H1 (cell line): ENCODE results near the gene RNU6-7. TPM values are rescaled to one million over a fixed set of nuclear protein-coding genes. Genes with fewer than 3 reads are reported as not detected.

Source experiments
- CTCF ChIA-PET: fragments of 300-600 bp; sonication (Branson Sonifier 250); formaldehyde crosslinking; loops from one replicate; lab custom pipeline; 2021; ENCODE audit not compliant: partially characterized antibody; lab: Charles Lee
- POLR2A ChIA-PET: fragments of 300-600 bp; sonication (Branson Sonifier 250); formaldehyde crosslinking; loops from one replicate; lab custom pipeline; 2021; ENCODE audit warnings: inconsistent platforms; ENCODE audit not compliant: partially characterized antibody; lab: Charles Lee
- DNase-seq, 2 experiments: peaks; one replicate each; pipeline versions ENCODE4 v3.0.0 to v3.0.0-alpha.2; 2010 to 2022; ENCODE audit warnings: low spot score in 2 of 2, low read depth in 1 of 2, mixed read lengths in 1 of 2
- FAIRE-seq: peaks from 2 replicates; lab custom pipeline; 2011; peaks lifted over from hg19 to GRCh38; lab: Jason Lieb, UNC
- H2AFZ ChIP-seq: 2 replicates; pipeline ENCODE4 v1.8.1; 2012; ENCODE audit warnings: low read length, inconsistent platforms
- H2AK5ac ChIP-seq: 2 replicates; pipeline ENCODE4 v1.6.1; 2013; ENCODE audit warnings: low read depth, low read length
- H2BK120ac ChIP-seq: replicated peaks from 2 replicates; pipeline ENCODE3; 2013; ENCODE audit warnings: low read depth, low read length, inconsistent platforms
- H2BK12ac ChIP-seq: 2 replicates; pipeline ENCODE4 v1.6.1; 2013; ENCODE audit warnings: low read depth, low read length
- H2BK15ac ChIP-seq: 2 replicates; pipeline ENCODE4 v1.6.1; 2013; ENCODE audit warnings: low read length
- H2BK20ac ChIP-seq: 2 replicates; pipeline ENCODE4 v1.6.1; 2013; ENCODE audit warnings: low read length
- H2BK5ac ChIP-seq: 2 replicates; pipeline ENCODE4 v1.6.1; 2013; ENCODE audit warnings: low read depth, low read length
- H3K14ac ChIP-seq: 2 replicates; pipeline ENCODE4 v1.6.1; 2013; ENCODE audit warnings: inconsistent platforms; ENCODE audit not compliant: insufficient read length
- H3K18ac ChIP-seq: 2 replicates; pipeline ENCODE4 v1.6.1; 2013; ENCODE audit warnings: low read length; ENCODE audit errors: extremely low read depth
- H3K23ac ChIP-seq: 2 replicates; pipeline ENCODE4 v1.6.1; 2013; ENCODE audit warnings: inconsistent platforms; ENCODE audit not compliant: insufficient read length
- H3K23me2 ChIP-seq: 2 replicates; pipeline ENCODE4 v1.6.1; 2013; ENCODE audit warnings: low read depth, low read length
- H3K27ac ChIP-seq: 2 replicates; pipeline ENCODE4 v1.6.1; 2011; ENCODE audit warnings: low read depth, low read length, inconsistent platforms
- H3K27me3 ChIP-seq, 4 experiments: replicated peaks in 1 of 4; 1 replicate in 1 of 4; 2 replicates in 3 of 4; pipeline versions ENCODE4 v1.6.1 to v1.8.1; 2011 to 2013; ENCODE audit warnings: low read length in 3 of 4, mild to moderate bottlenecking in 3 of 4, inconsistent platforms in 2 of 4, mixed read lengths in 2 of 4, moderate library complexity in 1 of 4; ENCODE audit not compliant: control insufficient read depth in 3 of 4, insufficient read depth in 3 of 4; ENCODE audit errors: extremely low read depth in 1 of 4
- H3K36me3 ChIP-seq, 4 experiments: 2 replicates each; pipeline versions ENCODE4 v1.6.1 to v1.8.1; 2011 to 2013; ENCODE audit warnings: mild to moderate bottlenecking in 4 of 4, low read length in 3 of 4, moderate library complexity in 2 of 4, control low read depth in 1 of 4, inconsistent platforms in 1 of 4; ENCODE audit not compliant: insufficient read depth in 4 of 4, control insufficient read depth in 2 of 4
- H3K4ac ChIP-seq: replicated peaks from 2 replicates; pipeline ENCODE3; 2013; ENCODE audit warnings: low read length, low read depth, mixed read lengths, inconsistent platforms; ENCODE audit not compliant: insufficient read length
- H3K4me1 ChIP-seq, 4 experiments: replicated peaks in 1 of 4; 1 replicate in 1 of 4; 2 replicates in 3 of 4; pipeline versions ENCODE4 v1.6.1 to v1.8.1; 2011 to 2013; ENCODE audit warnings: low read length in 3 of 4, inconsistent platforms in 2 of 4, mixed read lengths in 1 of 4; ENCODE audit not compliant: insufficient read depth in 4 of 4, control insufficient read depth in 3 of 4
- H3K4me2 ChIP-seq, 2 experiments: 2 replicates each; pipeline versions ENCODE4 v1.6.1 to v1.8.1; 2011 to 2013; ENCODE audit warnings: low read depth in 2 of 2, low read length in 2 of 2, control low read depth in 1 of 2, inconsistent platforms in 1 of 2, mild to moderate bottlenecking in 1 of 2; ENCODE audit not compliant: insufficient read depth in 1 of 2
- H3K4me3 ChIP-seq, 4 experiments: fragments of 200-600, 300-600 bp in 1 of 4; sonication (generic), shearing (Covaris generic), sonication (Bioruptor Twin) in 1 of 4; 2 replicates each; pipeline versions ENCODE4 v1.5.1 to v1.8.1; 2011 to 2016; ENCODE audit warnings: low read length in 4 of 4, low read depth in 3 of 4, control low read depth in 2 of 4, inconsistent platforms in 2 of 4, mild to moderate bottlenecking in 2 of 4, mixed read lengths in 1 of 4, moderate library complexity in 1 of 4; ENCODE audit not compliant: insufficient read depth in 2 of 4; ENCODE audit errors: extremely low read depth in 1 of 4
- H3K56ac ChIP-seq: replicated peaks from 2 replicates; pipeline ENCODE3; 2013; ENCODE audit warnings: low read depth, mild to moderate bottlenecking, mixed read lengths, low read length, inconsistent platforms; ENCODE audit not compliant: insufficient read length
- H3K79me1 ChIP-seq: 2 replicates; pipeline ENCODE4 v1.6.1; 2013; ENCODE audit warnings: low read depth, low read length, control low read depth
- H3K79me2 ChIP-seq, 2 experiments: 2 replicates each; pipeline versions ENCODE4 v1.6.1 to v1.8.1; 2012 to 2013; ENCODE audit warnings: low read length in 2 of 2, mild to moderate bottlenecking in 2 of 2, inconsistent platforms in 1 of 2; ENCODE audit not compliant: insufficient read depth in 2 of 2, control insufficient read depth in 1 of 2
- H3K9ac ChIP-seq, 4 experiments: replicated peaks in 1 of 4; 1 replicate in 1 of 4; 2 replicates in 3 of 4; pipeline versions ENCODE4 v1.6.1 to v1.8.1; 2011 to 2013; ENCODE audit warnings: low read depth in 3 of 4, low read length in 3 of 4, control low read depth in 2 of 4, mild to moderate bottlenecking in 2 of 4, moderate library complexity in 2 of 4, inconsistent platforms in 1 of 4; ENCODE audit errors: extremely low read depth in 1 of 4
- H3K9me3 ChIP-seq, 2 experiments: 2 replicates each; pipeline versions ENCODE4 v1.6.1 to v1.8.1; 2012 to 2013; ENCODE audit warnings: mild to moderate bottlenecking in 2 of 2, moderate library complexity in 2 of 2, control low read depth in 1 of 2, inconsistent platforms in 1 of 2, low read depth in 1 of 2, low read length in 1 of 2, mixed read lengths in 1 of 2; ENCODE audit not compliant: insufficient read depth in 2 of 2
- H4K20me1 ChIP-seq, 2 experiments: replicated peaks in 1 of 2; 2 replicates each; pipeline versions ENCODE3 to v1.8.1; 2011 to 2013; ENCODE audit warnings: inconsistent platforms in 2 of 2, low read length in 2 of 2, mild to moderate bottlenecking in 1 of 2; ENCODE audit not compliant: insufficient read depth in 2 of 2, control insufficient read depth in 1 of 2
- H4K5ac ChIP-seq: 2 replicates; pipeline ENCODE4 v1.6.1; 2013; ENCODE audit warnings: low read length, low read depth, mixed read lengths, inconsistent platforms; ENCODE audit not compliant: insufficient read length
- H4K8ac ChIP-seq: 2 replicates; pipeline ENCODE4 v1.8.0; 2013; ENCODE audit warnings: mild to moderate bottlenecking, moderate library complexity, low read length, inconsistent platforms; ENCODE audit not compliant: insufficient read depth; ENCODE audit errors: extremely low read depth
- H4K91ac ChIP-seq: replicated peaks from 2 replicates; pipeline ENCODE3; 2013; ENCODE audit warnings: low read length, mixed read lengths, inconsistent platforms; ENCODE audit not compliant: insufficient read length
- CBX5 ChIP-seq: fragments of 300-800, 300-1000 bp; sonication (generic); IDR thresholded peaks from 2 replicates; pipeline ENCODE4 v1.7.1; 2016; ENCODE audit warnings: antibody characterized with exemption, low read length, low read depth
- CEBPB ChIP-seq: IDR thresholded peaks from 2 replicates; pipeline ENCODE4 v1.6.1; 2012; ENCODE audit warnings: low read depth, low read length
- JUND ChIP-seq: IDR thresholded peaks from 2 replicates; pipeline ENCODE4 v1.6.1; 2011; ENCODE audit warnings: mild to moderate bottlenecking, improper control_type of control experiment, low read length
- MAX ChIP-seq: IDR thresholded peaks from 2 replicates; pipeline ENCODE4 v1.6.1; 2012; ENCODE audit warnings: inconsistent platforms
- RAD21 ChIP-seq, 2 experiments: IDR thresholded peaks in 1 of 2; conservative IDR thresholded peaks in 1 of 2; 2 replicates each; pipeline ENCODE4 v1.6.1; 2011; ENCODE audit warnings: low read depth in 2 of 2, low read length in 2 of 2, improper control_type of control experiment in 1 of 2, inconsistent platforms in 1 of 2, mild to moderate bottlenecking in 1 of 2, moderate library complexity in 1 of 2
- SP1 ChIP-seq: IDR thresholded peaks from 2 replicates; pipeline ENCODE4 v1.6.1; 2011; ENCODE audit warnings: low read depth, low read length
- WGBS, 2 experiments: shearing (Covaris generic) in 1 of 2; methylation state at CpG; one replicate each; pipeline versions ENCODE4 v1.1.6 to v1.1.7; 2013 to 2015; ENCODE audit warnings: low lambda C conversion rate in 2 of 2, mixed read lengths in 2 of 2, inconsistent platforms in 1 of 2, low coverage in 1 of 2, missing lambda C conversion rate in 1 of 2; ENCODE audit not compliant: insufficient replicate concordance in 2 of 2, insufficient coverage in 1 of 2, insufficient read length in 1 of 2; ENCODE audit errors: extremely low coverage in 1 of 2, missing lambda C conversion rate in 1 of 2; 5-methylcytosine and 5-hydroxymethylcytosine counted together
- polyA plus RNA-seq, 7 experiments: library from polyadenylated mRNA; depleted of rRNA in 3 of 7; stranded (reverse) in 5 of 7; unstranded in 2 of 7; fragments of >200 nt in 5 of 7; fragments of 200-250 nt in 2 of 7; gene quantifications; 1 replicate in 5 of 7; 2 replicates in 1 of 7; 4 replicates in 1 of 7; pipeline versions ENCODE4 v1.2.1 to v1.2.3, GENCODE V29; 2011 to 2013; ENCODE audit warnings: missing spikeins in 2 of 7, mixed read lengths in 2 of 7
- total RNA-seq: library from RNA; stranded (reverse); fragmentation: NEBNext Ultra II Directional; extraction: Animal tissue kit (Norgen Biotek cat#: 25700); gene quantifications from 2 replicates; pipeline ENCODE4 v1.2.1, GENCODE V29; 2021

The RNU6-7 gene
- total and polyA plus RNA-seq, 2 of the 8 experiments (the other 6 are each of a cell fraction or from before 2014, with no cell fraction given) = not detected

GRCh38 chr14:32246751-32247150, 44.9 kb downstream of the RNU6-7 start:
- Histone ChIP-seq H3K79me2 (no peaks in the 10 kb centered on the region), H2BK12ac (no peak overlapping the region), H2BK120ac (no peak overlapping the region), H3K56ac (no peak overlapping the region), H4K20me1 (no peaks in the 10 kb centered on the region), H4K5ac (no peak overlapping the region), H2BK20ac (no peak overlapping the region), H3K23ac (no peak overlapping the region), H2BK5ac (no peak overlapping the region), H3K36me3 (no peaks in the 10 kb centered on the region), H3K9ac (no peak overlapping the region), H3K79me1 (no peaks in the 10 kb centered on the region), H3K4me1 (no peaks in the 10 kb centered on the region), H4K8ac (no peak overlapping the region), H3K23me2 (no peaks in the 10 kb centered on the region), H2AK5ac (no peak overlapping the region), H3K18ac (no peak overlapping the region), H3K4me3 (no peak overlapping the region), H3K4me2 (no peak overlapping the region), H2BK15ac (no peak overlapping the region), H3K4ac (no peak overlapping the region), H3K27ac (no peak overlapping the region), H3K14ac (no peak overlapping the region), H2AFZ (no peak overlapping the region), H3K27me3 (no peaks in the 10 kb centered on the region), H4K91ac (no peak overlapping the region), H3K9me3 (no peaks in the 10 kb centered on the region)
- no peak for FAIRE-seq
- ChIA-PET POLR2A (no interaction called here), CTCF (interaction anchor here (1.2 to 2.6 kb wide), 3 partner anchors 8 to 207 kb away, joined by 3 to 12 read pairs (median 4); no protein-coding TSS in a partner anchor)
- TF ChIP-seq SP1 = no peak
- no peak for TF ChIP-seq MAX
- TF ChIP-seq RAD21 (IDR thresholded peaks at IDR 0.05 in 1 of 2, conservative IDR thresholded peaks at IDR 0.05 in 1 of 2; ENCODE audit: low read depth in 2 of 2, low read length in 2 of 2) = no peak
- no peak for TF ChIP-seq JUND
- no peak for TF ChIP-seq CEBPB
- no peak for TF ChIP-seq CBX5
- DNase-seq = no peak
- 92% methylated on average over 5 of the region's 5 CpGs; no CpG with 5 or more reads in 1 of the 2 experiments for WGBS, 2 experiments
